ENCODE data around the gene MMP11.

Gene MMP11

GRCh38 chr22:23780146-23780748 is 7.6 kb downstream of the MMP11 start:
- TF ChIP-seq CTCF (IDR thresholded peaks at IDR 0.05; ENCODE audit: control insufficient read depth, insufficient read depth, low read depth, low read length, missing control alignments): no peak

GRCh38 chr22:23781065-23781464 is 8.4 kb downstream of the MMP11 start:
- TF ChIP-seq CTCF (IDR thresholded peaks at IDR 0.05; ENCODE audit: control insufficient read depth, insufficient read depth, low read depth, low read length, missing control alignments): no peak
- H3K4me3 ChIP-seq (ENCODE audit: control insufficient read depth, low read depth, low read length): no peak overlapping the region
- no peak for DNase-seq (ENCODE audit: low read depth)

More at GRCh38 chr22:23780146-23780748, 7.6 kb downstream of the MMP11 start:
- no peak overlapping the region for H3K4me3 ChIP-seq (ENCODE audit: control insufficient read depth, low read depth, low read length)
- DNase-seq (ENCODE audit: low read depth): no peak

- DNase-seq (ENCODE audit: low read depth): no peak
- H3K4me3 ChIP-seq (ENCODE audit: control insufficient read depth, low read depth, low read length): no peak overlapping the region
- no peak for TF ChIP-seq CTCF (IDR thresholded peaks at IDR 0.05; ENCODE audit: control insufficient read depth, insufficient read depth, low read depth, low read length, missing control alignments)
Measured at GRCh38 chr22:23781511-23782183, 9.0 kb downstream of the MMP11 start.

- no peak for DNase-seq (ENCODE audit: low read depth)
- TF ChIP-seq CTCF (IDR thresholded peaks at IDR 0.05; ENCODE audit: control insufficient read depth, insufficient read depth, low read depth, low read length, missing control alignments): no peak
- H3K4me3 ChIP-seq (ENCODE audit: control insufficient read depth, low read depth, low read length): no peak overlapping the region
Measured at GRCh38 chr22:23782252-23782651, 9.6 kb downstream of the MMP11 start.

GRCh38 chr22:23782703-23783102 is 10.1 kb downstream of the MMP11 start:
- DNase-seq (ENCODE audit: low read depth): no peak
- H3K4me3 ChIP-seq (ENCODE audit: control insufficient read depth, low read depth, low read length): no peak overlapping the region
- TF ChIP-seq CTCF (IDR thresholded peaks at IDR 0.05; ENCODE audit: control insufficient read depth, insufficient read depth, low read depth, low read length, missing control alignments): no peak

- no peak overlapping the region for H3K4me3 ChIP-seq (ENCODE audit: control insufficient read depth, low read depth, low read length)
- DNase-seq (ENCODE audit: low read depth): no peak
- TF ChIP-seq CTCF (IDR thresholded peaks at IDR 0.05; ENCODE audit: control insufficient read depth, insufficient read depth, low read depth, low read length, missing control alignments): no peak
Measured at GRCh38 chr22:23783265-23784150, 10.9 kb downstream of the MMP11 start.

All from AG09309 (cell line).